ENCODE data around the gene MET.

DNA sequence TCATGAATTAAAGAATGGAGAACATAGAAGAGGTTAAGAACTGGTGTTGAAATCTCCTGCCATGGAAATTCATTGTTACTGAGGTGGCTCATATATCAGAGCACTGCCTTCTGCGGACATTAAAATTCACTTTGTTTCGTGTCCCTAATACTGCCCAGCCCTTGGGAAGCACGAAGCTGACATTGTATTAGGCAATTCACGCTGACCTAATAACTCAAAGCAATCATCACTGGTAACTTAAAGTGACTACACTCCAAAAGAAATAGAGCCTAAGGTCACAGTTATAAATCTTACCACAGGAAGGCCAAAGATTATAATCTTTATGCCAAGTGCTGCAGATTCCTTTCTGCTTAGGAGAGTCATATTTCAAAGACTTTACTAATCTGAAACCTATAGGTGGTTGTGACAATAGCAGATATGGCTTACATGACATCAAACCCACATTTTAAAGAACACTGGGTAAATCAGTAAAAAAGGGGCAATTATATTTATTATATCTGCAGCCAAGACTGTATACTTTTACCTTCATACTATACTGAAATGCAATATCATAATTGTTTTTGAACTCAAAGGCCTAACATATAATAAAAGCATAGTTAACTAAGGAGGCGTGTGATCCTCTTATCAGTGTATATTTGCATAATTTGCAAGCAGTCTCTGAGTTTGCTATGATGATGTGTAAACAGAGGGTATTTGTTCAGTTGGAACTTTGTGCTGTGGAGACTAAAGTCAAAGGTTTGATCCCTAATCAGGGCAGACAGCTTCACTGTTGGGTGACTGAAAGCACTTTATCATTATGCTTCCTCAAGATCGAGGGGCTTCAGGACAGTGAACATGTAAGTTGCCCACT lies 138.5 kb downstream of the MET start:
- TF ChIP-seq YY1 (IDR thresholded peaks at IDR 0.05; ENCODE audit: low read depth) (no peak), TAF1 (IDR thresholded peaks at IDR 0.05; ENCODE audit: low read depth) (no peak), EP300 (IDR thresholded peaks at IDR 0.05; ENCODE audit: borderline replicate concordance) (peak; percentile 86), RAD21 (IDR thresholded peaks at IDR 0.05; ENCODE audit: low read depth) (peak; percentile 3; the same call in 1 of the 2 replicates), TEAD4 (IDR thresholded peaks at IDR 0.05) (peak; percentile 78), CEBPB (IDR thresholded peaks at IDR 0.05) (peak; percentile 93), FOXM1 (IDR thresholded peaks at IDR 0.05; ENCODE audit: borderline replicate concordance, low read depth) (peak; percentile 68; the same call in 1 of the 2 replicates), NFIC (IDR thresholded peaks at IDR 0.05) (peak; percentile 63; the same call in 1 of the 2 replicates)
- TF ChIP-seq, protein P1, sequence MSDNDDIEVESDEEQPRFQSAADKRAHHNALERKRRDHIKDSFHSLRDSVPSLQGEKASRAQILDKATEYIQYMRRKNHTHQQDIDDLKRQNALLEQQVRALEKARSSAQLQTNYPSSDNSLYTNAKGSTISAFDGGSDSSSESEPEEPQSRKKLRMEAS (IDR thresholded peaks at IDR 0.05): no peak
